Endodermal cell (in vitro differentiated cells): ENCODE measurements around the gene PCDHB1. TPM values are rescaled to one million over a fixed set of nuclear protein-coding genes. Genes with fewer than 3 reads are reported as not detected.
"Not testable (repeated sequence)": the region's sequence is repeated elsewhere in the genome, so short reads cannot be mapped to it uniquely, and the experiment has no call there.

Source experiments
- DNase-seq: peaks from one replicate; pipeline ENCODE4 v3.0.0-alpha.2; 2017
- H3K27ac ChIP-seq: 2 replicates; pipeline ENCODE4 v1.5.1; 2013; ENCODE audit warnings: mild to moderate bottlenecking, low read depth, low read length, moderate library complexity
- H3K27me3 ChIP-seq: 2 replicates; pipeline ENCODE4 v1.6.1; 2013; ENCODE audit warnings: mild to moderate bottlenecking, low read length, moderate library complexity; ENCODE audit not compliant: insufficient read depth, control insufficient read depth, poor library complexity, severe bottlenecking
- H3K36me3 ChIP-seq: 2 replicates; pipeline ENCODE4 v1.7.0; 2013; ENCODE audit warnings: mild to moderate bottlenecking, low read length, moderate library complexity; ENCODE audit not compliant: control insufficient read depth, insufficient read depth
- H3K4me1 ChIP-seq: one replicate; pipeline ENCODE4 v1.7.0; 2013; ENCODE audit warnings: low read length; ENCODE audit not compliant: control insufficient read depth, insufficient read depth
- H3K4me3 ChIP-seq: 2 replicates; pipeline ENCODE4 v1.5.1; 2013; ENCODE audit warnings: mild to moderate bottlenecking, low read length, moderate library complexity
- H3K9ac ChIP-seq: 2 replicates; pipeline ENCODE4 v1.6.1; 2013; ENCODE audit warnings: mild to moderate bottlenecking, low read length, moderate library complexity; ENCODE audit not compliant: poor library complexity, severe bottlenecking; ENCODE audit errors: extremely low read depth
- H3K9me3 ChIP-seq: 2 replicates; pipeline ENCODE4 v1.6.1; 2013; ENCODE audit warnings: mild to moderate bottlenecking, low read length, moderate library complexity; ENCODE audit not compliant: control insufficient read depth
- H3K27ac Mint-ChIP-seq: 2 replicates; pipeline ENCODE4 v1.8.0; 2020; ENCODE audit warnings: mixed read lengths
- H3K27me3 Mint-ChIP-seq: 2 replicates; pipeline ENCODE4 v1.8.0; 2021; ENCODE audit warnings: mild to moderate bottlenecking, mixed read lengths; ENCODE audit not compliant: insufficient read depth
- H3K36me3 Mint-ChIP-seq: 2 replicates; pipeline ENCODE4 v1.8.0; 2020; ENCODE audit warnings: low read depth, mixed read lengths
- H3K4me1 Mint-ChIP-seq: 2 replicates; pipeline ENCODE4 v1.8.0; 2020; ENCODE audit warnings: mixed read lengths
- H3K4me3 Mint-ChIP-seq: 2 replicates; pipeline ENCODE4 v1.8.0; 2020; ENCODE audit warnings: mild to moderate bottlenecking, moderate library complexity, mixed read lengths
- H3K9me3 Mint-ChIP-seq: 2 replicates; pipeline ENCODE4 v1.8.0; 2020; ENCODE audit warnings: mild to moderate bottlenecking, mixed read lengths
- CTCF ChIP-seq: fragments of 200-600 bp; sonication (generic); conservative IDR thresholded peaks from 2 replicates; pipeline ENCODE4 v1.5.0; 2021; ENCODE audit warnings: antibody characterized with exemption, mild to moderate bottlenecking
- WGBS, 2 experiments: methylation state at CpG; one replicate each; pipeline versions ENCODE4 v1.1.5 to v1.1.7; 2013; ENCODE audit warnings: missing lambda C conversion rate in 2 of 2, mixed read lengths in 1 of 2; ENCODE audit not compliant: insufficient coverage in 1 of 2, insufficient read length in 1 of 2; 5-methylcytosine and 5-hydroxymethylcytosine counted together
- total RNA-seq, 2 donors: library from RNA; stranded (reverse); fragmentation: NEBNext Ultra II Directional in 1 of 2; extraction: Animal tissue kit (Norgen Biotek cat#: 25700) in 1 of 2; gene quantifications; 2 replicates in 1 of 2; 3 replicates in 1 of 2; pipeline ENCODE4 v1.2.1, GENCODE V29; 2021

The PCDHB1 gene
- total RNA-seq, 2 donors from 2014 or later = 0.04 TPM; not detected in 1

- H3K27ac ChIP-seq = peak overlapping the region; percentile 87
- 83 to 95% methylated on average over 6 to 12 of the region's 12 CpGs for WGBS, 2 experiments
- peaks cover 21% of the 10 kb centered on the region for H3K36me3 Mint-ChIP-seq
- no peak for TF ChIP-seq CTCF
- H3K9ac ChIP-seq = peak overlapping the region; percentile 87
- H3K27me3 ChIP-seq = no peaks in the 10 kb centered on the region
- H3K27ac Mint-ChIP-seq = peak overlapping the region; percentile 96
- peak overlapping the region; percentile 83 for H3K4me3 Mint-ChIP-seq
- peaks cover 12% of the 10 kb centered on the region for H3K36me3 ChIP-seq
- peaks cover 4% of the 10 kb centered on the region for H3K4me1 Mint-ChIP-seq
- H3K4me3 ChIP-seq = peak overlapping the region; percentile 94
- peaks cover 43% of the 10 kb centered on the region for H3K9me3 ChIP-seq
- no peaks in the 10 kb centered on the region for H3K4me1 ChIP-seq
- peaks cover 18% of the 10 kb centered on the region for H3K9me3 Mint-ChIP-seq
- peak; percentile 50 for DNase-seq
- H3K27me3 Mint-ChIP-seq = peaks cover 2% of the 10 kb centered on the region
Measured at GRCh38 chr5:141095263-141095641, 44.1 kb downstream of the PCDHB1 start.

- H3K27me3 ChIP-seq, H3K4me1 ChIP-seq, H3K9ac ChIP-seq, DNase-seq, H3K4me3 ChIP-seq, H3K27ac ChIP-seq, H3K4me1 Mint-ChIP-seq, H3K27ac Mint-ChIP-seq, H3K27me3 Mint-ChIP-seq: not testable (repeated sequence)
- Mint-ChIP-seq H3K4me3 (peak overlapping the region; percentile 83), H3K9me3 (peaks cover 24% of the 10 kb centered on the region), H3K36me3 (peaks cover 28% of the 10 kb centered on the region)
- Histone ChIP-seq H3K9me3 (peaks cover 48% of the 10 kb centered on the region), H3K36me3 (peaks cover 15% of the 10 kb centered on the region)
- WGBS, 2 experiments = 94% methylated on average over 20 of the region's 46 CpGs; no CpG with 5 or more reads in 1 of the 2 experiments
Measured at GRCh38 chr5:141096181-141096580, 45.0 kb downstream of the PCDHB1 start.

- peaks cover 15% of the 10 kb centered on the region for H3K36me3 ChIP-seq
- not testable (repeated sequence) for H3K4me1 ChIP-seq, DNase-seq, H3K4me1 Mint-ChIP-seq, H3K27ac Mint-ChIP-seq, H3K4me3 ChIP-seq, H3K27me3 ChIP-seq, H3K27ac ChIP-seq, H3K4me3 Mint-ChIP-seq, H3K27me3 Mint-ChIP-seq, H3K9ac ChIP-seq
- H3K9me3 Mint-ChIP-seq = peaks cover 28% of the 10 kb centered on the region
- peaks cover 48% of the 10 kb centered on the region for H3K9me3 ChIP-seq
- peaks cover 32% of the 10 kb centered on the region for H3K36me3 Mint-ChIP-seq
- WGBS, 2 experiments = 96 to 100% methylated on average over 9 to 24 of the region's 38 CpGs
Measured at GRCh38 chr5:141096586-141096985, 45.4 kb downstream of the PCDHB1 start.

GRCh38 chr5:141100243-141100805, 49.1 kb downstream of the PCDHB1 start, which contains the start of gene PCDHB3:
PCDHB3 (plus strand) TSS chr5:141100473; CDS start chr5:141100650, 177 bp downstream.
- peak; percentile 88 for DNase-seq
- 85 to 87% methylated on average over 16 to 19 of the region's 19 CpGs for WGBS, 2 experiments
- Mint-ChIP-seq H3K27me3 (peaks cover 2% of the 10 kb centered on the region), H3K4me3 (peak within 1 kb of the TSS; percentile 75), H3K36me3 (peaks cover 50% of the 10 kb centered on the region), H3K9me3 (peaks cover 33% of the 10 kb centered on the region), H3K27ac (peak within 1 kb of the TSS; percentile 96), H3K4me1 (peaks cover 2% of the 10 kb centered on the region)
- H3K27ac ChIP-seq = no peak within 1 kb of the TSS
- H3K9me3 ChIP-seq = peaks cover 41% of the 10 kb centered on the region
- no peaks in the 10 kb centered on the region for H3K4me1 ChIP-seq
- H3K4me3 ChIP-seq = no peak within 1 kb of the TSS
- H3K27me3 ChIP-seq = no peaks in the 10 kb centered on the region
- TF ChIP-seq CTCF = peak; percentile 88
- H3K9ac ChIP-seq = no peak within 1 kb of the TSS
- H3K36me3 ChIP-seq = peaks cover 15% of the 10 kb centered on the region
